Uterus (tissue), 4 donors: ENCODE results near the gene ANKRD12. TPM values are rescaled to one million over a fixed set of nuclear protein-coding genes. Genes with fewer than 3 reads are reported as not detected.
A peak's percentile ranks its signal among the peaks of the same experiment; 100 is the strongest.
"Not testable (repeated sequence)": the region's sequence is repeated elsewhere in the genome, so short reads cannot be mapped to it uniquely, and the experiment has no call there.

Experiments
- DNase-seq, 2 donors: peaks; one replicate each; pipeline ENCODE4 v3.0.0-alpha.2; 2019 to 2020
- H3K27ac ChIP-seq, 2 donors: fragments of 200-600 bp; sonication (generic); 1 replicate in 1 of 2; 2 replicates in 1 of 2; pipeline ENCODE4 v1.5.1; 2016 to 2018
- H3K27me3 ChIP-seq, 2 donors: fragments of 200-600 bp; sonication (generic); one replicate each; pipeline ENCODE4 v1.5.1; 2018 to 2019; ENCODE audit warnings: control low read depth in 1 of 2
- H3K36me3 ChIP-seq, 2 donors: fragments of 200-600 bp; sonication (generic); one replicate each; pipeline ENCODE4 v1.5.1; 2019; ENCODE audit warnings: control low read depth in 1 of 2
- H3K4me1 ChIP-seq, 2 donors: fragments of 200-600 bp; sonication (generic); one replicate each; pipeline ENCODE4 v1.5.1; 2018 to 2019; ENCODE audit warnings: control low read depth in 1 of 2
- H3K4me3 ChIP-seq, 2 donors: fragments of 200-600 bp; sonication (generic); 1 replicate in 1 of 2; 2 replicates in 1 of 2; pipeline ENCODE4 v1.5.1; 2018 to 2019; ENCODE audit warnings: mild to moderate bottlenecking in 1 of 2
- H3K9me3 ChIP-seq, 2 donors: fragments of 200-600 bp; sonication (generic); one replicate each; pipeline ENCODE4 v1.5.1; 2019; ENCODE audit warnings: control low read depth in 1 of 2
- POLR2A ChIP-seq, 2 donors: fragments of 450-650 bp; IDR thresholded peaks; one replicate each; pipeline ENCODE4 v1.6.1; 2016; ENCODE audit warnings: antibody characterized with exemption in 2 of 2, mild to moderate bottlenecking in 1 of 2, moderate library complexity in 1 of 2
- intact Hi-C: fragments of 100-400 bp; cut with DNase I; formaldehyde crosslinking; loops from one replicate; pipeline ENCODE4 v1.15.1; 2023; ENCODE audit warnings: low total_unique reads
- total RNA-seq, 4 donors: library from RNA; depleted of rRNA in 3 of 4; stranded (reverse); fragments of >200 nt in 3 of 4; gene quantifications; one replicate each; pipeline versions ENCODE4 v1.1.0 to v1.2.4, GENCODE V29; 2014 to 2023
- TF ChIP-seq, protein P1 (sequence below), 4 experiments: fragments of 200-600 bp in 2 of 4; fragments of 450-650 bp in 2 of 4; sonication (generic) in 2 of 4; IDR thresholded peaks; one replicate each; pipeline ENCODE4 v1.5.1; 2016 to 2019; ENCODE audit warnings: antibody characterized with exemption in 4 of 4, mild to moderate bottlenecking in 2 of 4, moderate library complexity in 1 of 4
- donor health status: DM: yes; HTN: yes; CAD: no.

Gene ANKRD12
- total RNA-seq, 4 donors from 2014 or later, result 29.1 to 122 (median 43.6) TPM

DNA sequence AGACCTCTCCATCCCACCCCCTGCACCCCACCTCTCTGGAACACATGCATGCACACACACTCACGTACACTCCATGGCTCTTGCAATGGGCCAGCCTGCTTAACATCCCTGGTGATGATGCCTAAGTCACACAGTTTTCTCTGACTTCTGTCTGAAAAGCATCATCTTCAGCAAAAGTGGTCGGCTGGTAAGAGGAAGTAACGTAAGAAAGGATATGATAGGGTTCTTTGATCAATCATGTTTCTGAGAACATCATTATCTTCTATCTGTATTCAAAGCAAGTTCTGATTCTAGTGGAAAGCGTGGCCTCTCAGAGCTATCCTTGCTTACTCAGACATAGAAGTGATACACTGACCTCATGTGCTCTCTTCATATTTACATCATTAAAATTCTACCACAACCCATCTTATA is 45.5 kb upstream of the ANKRD12 start:
- Histone ChIP-seq H3K27me3 (no peaks in the 10 kb centered on the region), H3K27ac (no peak overlapping the region), H3K4me3 (no peak overlapping the region), H3K36me3 (no peaks in the 10 kb centered on the region), H3K9me3 (no peaks in the 10 kb centered on the region), H3K4me1 (no peaks in the 10 kb centered on the region)
- no peak for DNase-seq
- intact Hi-C loops, result no loop called here
- TF ChIP-seq, protein P1, sequence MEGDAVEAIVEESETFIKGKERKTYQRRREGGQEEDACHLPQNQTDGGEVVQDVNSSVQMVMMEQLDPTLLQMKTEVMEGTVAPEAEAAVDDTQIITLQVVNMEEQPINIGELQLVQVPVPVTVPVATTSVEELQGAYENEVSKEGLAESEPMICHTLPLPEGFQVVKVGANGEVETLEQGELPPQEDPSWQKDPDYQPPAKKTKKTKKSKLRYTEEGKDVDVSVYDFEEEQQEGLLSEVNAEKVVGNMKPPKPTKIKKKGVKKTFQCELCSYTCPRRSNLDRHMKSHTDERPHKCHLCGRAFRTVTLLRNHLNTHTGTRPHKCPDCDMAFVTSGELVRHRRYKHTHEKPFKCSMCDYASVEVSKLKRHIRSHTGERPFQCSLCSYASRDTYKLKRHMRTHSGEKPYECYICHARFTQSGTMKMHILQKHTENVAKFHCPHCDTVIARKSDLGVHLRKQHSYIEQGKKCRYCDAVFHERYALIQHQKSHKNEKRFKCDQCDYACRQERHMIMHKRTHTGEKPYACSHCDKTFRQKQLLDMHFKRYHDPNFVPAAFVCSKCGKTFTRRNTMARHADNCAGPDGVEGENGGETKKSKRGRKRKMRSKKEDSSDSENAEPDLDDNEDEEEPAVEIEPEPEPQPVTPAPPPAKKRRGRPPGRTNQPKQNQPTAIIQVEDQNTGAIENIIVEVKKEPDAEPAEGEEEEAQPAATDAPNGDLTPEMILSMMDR (IDR thresholded peaks at IDR 0.05), result no peak
- no peak for TF ChIP-seq POLR2A (IDR thresholded peaks at IDR 0.05)

DNA sequence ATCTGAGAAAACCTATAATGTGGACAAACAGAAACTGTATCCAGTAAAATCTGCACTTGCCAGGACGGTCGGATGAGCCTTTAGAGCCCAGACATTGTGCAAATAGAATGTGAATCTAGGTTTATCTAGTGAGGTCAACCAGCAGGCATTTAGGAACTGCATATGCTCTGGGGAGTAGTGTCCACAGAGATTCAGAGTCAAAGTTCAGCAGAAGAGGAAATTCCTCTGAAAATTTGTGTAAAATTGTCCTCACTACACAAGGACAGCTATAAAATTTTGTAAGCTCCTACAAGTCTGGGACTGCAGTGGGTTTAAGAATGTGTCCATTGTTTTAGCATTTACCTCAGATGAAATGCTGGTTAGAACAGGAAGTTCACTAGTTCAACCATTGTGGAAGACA is 43.9 kb upstream of the ANKRD12 start:
- Histone ChIP-seq H3K4me3 (no peak overlapping the region), H3K27ac (no peak overlapping the region), H3K9me3 (no peaks in the 10 kb centered on the region), H3K27me3 (no peaks in the 10 kb centered on the region), H3K4me1 (no peaks in the 10 kb centered on the region), H3K36me3 (no peaks in the 10 kb centered on the region)
- TF ChIP-seq POLR2A (IDR thresholded peaks at IDR 0.05), result no peak
- TF ChIP-seq, protein P1 (IDR thresholded peaks at IDR 0.05), result no peak
- intact Hi-C loops, result no loop called here
- no peak for DNase-seq

DNA sequence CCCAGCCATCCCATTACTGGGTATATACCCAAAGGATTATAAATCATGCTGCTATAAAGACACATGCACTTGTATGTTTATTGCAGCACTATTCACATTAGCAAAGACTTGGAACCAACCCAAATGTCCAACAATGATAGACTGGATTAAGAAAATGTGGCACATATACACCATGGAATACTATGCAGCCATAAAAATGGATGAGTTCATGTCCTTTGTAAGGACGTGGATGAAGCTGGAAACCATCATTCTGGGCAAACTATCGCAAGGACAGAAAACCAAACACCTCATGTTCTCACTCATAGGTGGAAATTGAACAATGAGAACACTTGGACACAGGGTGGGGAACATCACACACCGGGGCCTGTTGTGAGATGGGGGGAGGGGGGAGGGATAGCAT is 43.5 kb upstream of the ANKRD12 start:
- H3K27me3 ChIP-seq, intact Hi-C loops, DNase-seq, H3K9me3 ChIP-seq, H3K36me3 ChIP-seq, H3K27ac ChIP-seq, H3K4me1 ChIP-seq, H3K4me3 ChIP-seq: not testable (repeated sequence)

DNA sequence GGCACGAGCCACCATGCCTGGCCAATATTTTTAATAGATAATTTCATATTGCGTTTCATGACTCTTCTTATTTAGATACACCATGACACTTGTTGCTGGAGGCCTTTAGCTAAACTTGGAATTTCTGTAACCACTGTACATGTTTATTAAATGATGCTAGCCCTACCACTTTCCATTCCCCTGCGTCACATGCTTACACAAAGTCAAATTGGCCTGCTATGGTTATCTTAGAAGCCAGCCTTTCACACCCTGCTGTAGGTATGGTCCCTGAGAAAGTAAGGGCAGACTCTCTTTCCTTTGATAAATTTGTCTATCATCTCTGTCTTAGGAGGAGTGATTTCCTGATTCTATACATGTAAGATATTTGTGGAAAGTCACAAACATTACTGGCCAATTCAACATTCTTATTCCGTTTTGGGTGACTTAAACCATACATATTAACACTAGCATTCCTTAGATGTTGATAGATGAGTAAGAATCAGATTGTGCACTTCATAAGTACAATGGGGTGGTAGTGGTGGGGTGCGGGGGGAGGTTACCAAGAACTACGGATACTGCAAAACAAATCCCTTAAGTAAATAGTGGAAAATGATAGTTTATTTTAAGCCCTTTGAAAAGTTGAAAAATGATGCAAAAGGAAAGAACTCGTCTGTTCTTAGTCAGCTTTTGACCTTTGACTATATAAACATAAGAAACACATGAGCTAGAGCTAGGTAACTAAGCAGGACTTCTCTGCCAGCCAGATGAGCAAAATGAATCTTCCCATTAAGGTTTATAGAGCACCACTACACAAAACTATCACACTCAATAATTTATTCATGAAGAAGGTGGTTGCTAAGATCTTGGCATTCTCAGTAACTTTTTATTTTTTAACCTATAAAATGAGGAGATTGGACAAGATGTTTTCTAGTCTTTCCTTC is 42.0 kb upstream of the ANKRD12 start:
- TF ChIP-seq, protein P1 (IDR thresholded peaks at IDR 0.05), result no peak
- no peak for TF ChIP-seq POLR2A (IDR thresholded peaks at IDR 0.05)
- intact Hi-C loops, result no loop called here
- peak overlapping the region in 1 of 2 donors; percentile 10 for H3K27ac ChIP-seq
- H3K4me3 ChIP-seq, result no peak overlapping the region
- H3K9me3 ChIP-seq, result no peaks in the 10 kb centered on the region
- no peaks in the 10 kb centered on the region for H3K27me3 ChIP-seq
- no peak for DNase-seq
- H3K36me3 ChIP-seq, result no peaks in the 10 kb centered on the region
- no peaks in the 10 kb centered on the region for H3K4me1 ChIP-seq

DNA sequence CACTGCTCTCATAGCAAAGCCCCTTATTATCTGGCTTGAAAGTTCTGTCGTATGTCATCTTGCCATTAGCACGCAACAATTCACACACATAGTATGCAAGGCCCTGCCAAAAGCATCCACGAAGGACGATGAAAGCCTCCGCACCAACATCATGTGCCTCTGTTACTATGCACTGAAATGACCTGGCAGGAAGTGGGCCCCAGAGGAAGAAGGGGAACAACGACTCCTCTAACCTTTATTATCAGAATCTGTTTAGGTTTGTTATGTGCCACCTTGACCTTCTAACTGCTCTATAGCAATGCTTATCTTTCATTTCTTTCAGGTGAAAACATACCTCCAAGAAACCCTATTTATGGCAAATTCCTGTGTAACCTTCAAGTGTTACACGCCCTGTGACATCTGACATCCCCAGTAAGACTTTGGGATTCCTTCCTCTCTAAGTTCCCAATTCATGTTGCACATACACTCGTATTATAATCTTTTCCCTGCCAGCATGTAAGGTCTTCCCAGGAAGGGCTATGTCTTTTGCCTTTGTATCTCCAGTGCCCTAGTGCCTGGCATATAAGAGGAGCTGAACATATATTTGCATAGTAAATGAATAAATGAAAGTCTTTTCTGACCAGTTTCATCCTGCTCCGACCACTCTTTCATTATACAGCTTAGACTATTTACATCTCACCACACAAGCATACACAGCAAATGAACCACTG is 41.1 kb upstream of the ANKRD12 start:
- Histone ChIP-seq H3K9me3 (no peaks in the 10 kb centered on the region), H3K4me1 (no peaks in the 10 kb centered on the region), H3K4me3 (no peak overlapping the region), H3K27me3 (no peaks in the 10 kb centered on the region), H3K27ac (peak overlapping the region in 1 of 2 donors; percentile 10), H3K36me3 (no peaks in the 10 kb centered on the region)
- intact Hi-C loops, result no loop called here
- no peak for DNase-seq
- TF ChIP-seq, protein P1 (IDR thresholded peaks at IDR 0.05), result no peak
- TF ChIP-seq POLR2A (IDR thresholded peaks at IDR 0.05), result no peak
